ENCODE results near the gene PITPNM3.

- TF ChIP-seq CTCF (IDR thresholded peaks at IDR 0.05) = no peak
- TF ChIP-seq POLR2A (IDR thresholded peaks at IDR 0.05) = no peak
- no peak for TF ChIP-seq POLR2AphosphoS5 (IDR thresholded peaks at IDR 0.05; ENCODE audit: insufficient read depth in 1 of 2, low read depth in 1 of 2)
Measured at GRCh38 chr17:6455321-6455705, 101.0 kb downstream of the PITPNM3 start.
